ENCODE data around the gene RCOR3. TPM values are rescaled to one million over a fixed set of nuclear protein-coding genes. Genes with fewer than 3 reads are reported as not detected.
"Not testable (repeated sequence)": the region's sequence is repeated elsewhere in the genome, so short reads cannot be mapped to it uniquely, and the experiment has no call there.

RCOR3 gene
- total RNA-seq, 1 donor from 2014 or later = 44.8 TPM

DNA sequence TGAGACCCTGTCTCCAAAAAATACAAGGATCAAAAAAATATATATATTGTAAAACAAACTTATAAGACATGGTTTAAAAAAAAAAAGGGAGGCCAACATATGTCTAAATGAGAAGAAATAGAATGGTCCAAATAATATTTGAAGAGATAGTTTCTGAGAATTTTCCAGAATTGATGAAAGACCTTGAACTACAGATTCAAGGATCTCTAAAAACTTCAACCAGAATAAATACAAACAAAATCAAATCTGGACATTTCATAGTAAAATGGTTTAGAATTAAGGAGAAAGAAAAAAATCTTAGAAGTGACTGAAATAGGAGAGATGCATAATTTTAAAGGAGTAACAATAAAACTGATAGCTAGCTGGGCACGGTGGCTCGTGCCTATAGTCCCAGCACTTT lies 45.5 kb upstream of the RCOR3 start:
- Mint-ChIP-seq H3K27me3 (ENCODE audit: insufficient read depth, low read depth) (peaks cover 2% of the 10 kb centered on the region), H3K4me3 (no peak overlapping the region), H3K36me3 (no peaks in the 10 kb centered on the region), H3K9me3 (no peaks in the 10 kb centered on the region), H3K4me1 (no peaks in the 10 kb centered on the region), H3K27ac (no peak overlapping the region)
- H3K9ac ChIP-seq = no peak overlapping the region
- no peaks in the 10 kb centered on the region for H3K4me1 ChIP-seq
- H3K9me3 ChIP-seq (ENCODE audit: low read depth) = no peaks in the 10 kb centered on the region
- no peak overlapping the region for H2AFZ ChIP-seq (replicated peaks)
- no peaks in the 10 kb centered on the region for H3K79me2 ChIP-seq (ENCODE audit: low read depth)
- H3F3A ChIP-seq (ENCODE audit: low read depth) = no peaks in the 10 kb centered on the region
- no peaks in the 10 kb centered on the region for H4K20me1 ChIP-seq (ENCODE audit: low read depth)
- no peak overlapping the region for H3K27ac ChIP-seq
- H3K27me3 ChIP-seq = no peaks in the 10 kb centered on the region
- H3K4me3 ChIP-seq = no peak overlapping the region
- DNase-seq (ENCODE audit: low spot score) = no peak
- H3K36me3 ChIP-seq = no peaks in the 10 kb centered on the region
- H3K4me2 ChIP-seq = no peak overlapping the region
- no peak for TF ChIP-seq EZH2 (IDR thresholded peaks at IDR 0.05)
- TF ChIP-seq, protein P1, sequence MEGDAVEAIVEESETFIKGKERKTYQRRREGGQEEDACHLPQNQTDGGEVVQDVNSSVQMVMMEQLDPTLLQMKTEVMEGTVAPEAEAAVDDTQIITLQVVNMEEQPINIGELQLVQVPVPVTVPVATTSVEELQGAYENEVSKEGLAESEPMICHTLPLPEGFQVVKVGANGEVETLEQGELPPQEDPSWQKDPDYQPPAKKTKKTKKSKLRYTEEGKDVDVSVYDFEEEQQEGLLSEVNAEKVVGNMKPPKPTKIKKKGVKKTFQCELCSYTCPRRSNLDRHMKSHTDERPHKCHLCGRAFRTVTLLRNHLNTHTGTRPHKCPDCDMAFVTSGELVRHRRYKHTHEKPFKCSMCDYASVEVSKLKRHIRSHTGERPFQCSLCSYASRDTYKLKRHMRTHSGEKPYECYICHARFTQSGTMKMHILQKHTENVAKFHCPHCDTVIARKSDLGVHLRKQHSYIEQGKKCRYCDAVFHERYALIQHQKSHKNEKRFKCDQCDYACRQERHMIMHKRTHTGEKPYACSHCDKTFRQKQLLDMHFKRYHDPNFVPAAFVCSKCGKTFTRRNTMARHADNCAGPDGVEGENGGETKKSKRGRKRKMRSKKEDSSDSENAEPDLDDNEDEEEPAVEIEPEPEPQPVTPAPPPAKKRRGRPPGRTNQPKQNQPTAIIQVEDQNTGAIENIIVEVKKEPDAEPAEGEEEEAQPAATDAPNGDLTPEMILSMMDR (IDR thresholded peaks at IDR 0.05) = no peak
- TF ChIP-seq EZH2phosphoT487 (IDR thresholded peaks at IDR 0.05) = no peak

DNA sequence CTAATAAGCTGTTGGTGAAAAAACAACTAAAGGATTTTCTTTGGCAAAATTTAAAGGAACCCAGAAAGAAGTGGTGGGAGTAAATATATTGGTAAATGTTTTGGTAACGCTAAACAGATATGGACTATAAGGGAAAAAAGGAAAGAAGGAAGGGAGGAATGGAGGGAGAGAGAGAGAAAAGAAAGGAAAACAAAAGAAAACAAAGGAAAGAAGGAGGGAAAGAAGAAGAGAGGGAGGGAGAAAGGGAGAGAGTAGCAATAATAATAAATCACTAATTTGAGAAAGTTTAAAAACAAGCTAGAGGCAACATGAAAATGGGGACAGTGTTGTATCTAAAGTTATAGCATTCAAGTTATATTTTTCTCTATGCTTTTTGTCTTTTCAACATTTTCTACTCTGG lies 43.6 kb upstream of the RCOR3 start:
- Histone ChIP-seq H2AFZ (replicated peaks) (no peak overlapping the region), H4K20me1 (ENCODE audit: low read depth) (no peaks in the 10 kb centered on the region), H3K4me3 (no peak overlapping the region), H3K4me2 (no peak overlapping the region), H3K4me1 (no peaks in the 10 kb centered on the region), H3K27ac (no peak overlapping the region), H3K27me3 (no peaks in the 10 kb centered on the region), H3K36me3 (no peaks in the 10 kb centered on the region), H3F3A (ENCODE audit: low read depth) (no peaks in the 10 kb centered on the region), H3K79me2 (ENCODE audit: low read depth) (no peaks in the 10 kb centered on the region), H3K9me3 (ENCODE audit: low read depth) (no peaks in the 10 kb centered on the region), H3K9ac (no peak overlapping the region)
- no peaks in the 10 kb centered on the region for H3K9me3 Mint-ChIP-seq
- no peak overlapping the region for H3K4me3 Mint-ChIP-seq
- H3K27me3 Mint-ChIP-seq (ENCODE audit: insufficient read depth, low read depth) = peaks cover 2% of the 10 kb centered on the region
- TF ChIP-seq EZH2 (IDR thresholded peaks at IDR 0.05) = no peak
- no peak for TF ChIP-seq EZH2phosphoT487 (IDR thresholded peaks at IDR 0.05)
- TF ChIP-seq, protein P1 (IDR thresholded peaks at IDR 0.05) = no peak
- no peak for DNase-seq (ENCODE audit: low spot score)
- H3K36me3 Mint-ChIP-seq = no peaks in the 10 kb centered on the region
- no peaks in the 10 kb centered on the region for H3K4me1 Mint-ChIP-seq
- H3K27ac Mint-ChIP-seq = no peak overlapping the region

DNA sequence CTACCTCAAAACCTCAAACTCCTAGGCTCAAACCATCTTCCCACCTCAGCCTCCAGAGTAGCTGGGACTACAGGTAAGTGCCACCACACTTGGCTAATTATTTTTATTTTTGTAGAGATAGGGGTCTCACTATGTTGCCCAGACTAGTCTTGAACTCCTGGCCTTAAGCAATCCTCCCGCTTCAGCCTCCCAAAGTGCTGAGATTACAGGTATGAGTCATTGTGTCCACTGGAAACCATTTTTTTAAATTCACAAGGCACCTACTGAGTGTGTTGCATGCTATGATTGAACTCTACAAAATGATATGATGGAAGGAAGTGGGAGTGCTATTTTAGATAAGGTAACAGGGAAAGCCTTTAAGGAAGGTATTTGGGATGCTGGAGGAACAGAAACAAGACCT lies 41.8 kb upstream of the RCOR3 start:
- peaks cover 5% of the 10 kb centered on the region for H3K27me3 Mint-ChIP-seq (ENCODE audit: insufficient read depth, low read depth)
- TF ChIP-seq, protein P1 (IDR thresholded peaks at IDR 0.05) = no peak
- TF ChIP-seq EZH2 (IDR thresholded peaks at IDR 0.05) (no peak), EZH2phosphoT487 (IDR thresholded peaks at IDR 0.05) (no peak)

DNA sequence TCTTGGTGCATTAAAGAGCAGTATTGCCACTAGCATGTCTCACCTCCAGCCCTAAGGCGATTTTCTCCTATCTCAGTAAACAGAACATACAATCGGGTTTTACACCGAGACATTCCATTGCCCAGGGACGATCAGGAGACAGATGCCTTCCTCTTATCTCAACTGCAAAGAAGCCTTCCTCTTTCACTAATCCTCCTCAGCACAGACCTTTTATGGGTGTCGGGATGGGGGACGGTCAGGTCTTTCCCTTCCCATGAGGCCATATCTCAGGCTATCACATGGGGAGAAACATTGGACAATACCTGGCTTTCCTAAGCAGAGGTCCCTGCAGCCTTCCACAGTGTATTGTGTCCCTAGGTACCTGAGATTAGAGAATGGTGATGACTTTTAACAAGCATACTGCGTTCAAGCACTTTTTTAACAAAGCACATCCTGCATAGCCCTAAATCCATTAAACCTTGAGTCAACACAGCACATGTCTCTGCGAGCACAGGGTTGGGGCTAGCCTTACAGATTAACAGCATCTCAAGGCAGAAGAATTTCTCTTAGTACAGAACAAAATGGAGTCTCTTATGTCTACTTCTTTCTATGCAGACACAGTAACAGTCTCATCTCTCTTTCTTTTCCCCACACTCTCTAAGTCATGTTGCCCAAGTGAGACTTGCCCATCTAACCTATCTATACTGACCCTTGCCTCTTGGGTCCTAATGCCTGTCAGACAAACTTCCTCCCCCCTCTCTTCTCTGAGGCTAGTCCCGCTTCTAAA lies 36.5 kb upstream of the RCOR3 start:
- not testable (repeated sequence) for H3K4me1 ChIP-seq; H3K9me3 ChIP-seq (ENCODE audit: low read depth); H3K36me3 ChIP-seq; H3K36me3 Mint-ChIP-seq; H3K9ac ChIP-seq; H3K27me3 ChIP-seq; H3K27me3 Mint-ChIP-seq (ENCODE audit: insufficient read depth, low read depth); H3F3A ChIP-seq (ENCODE audit: low read depth); H4K20me1 ChIP-seq (ENCODE audit: low read depth); DNase-seq (ENCODE audit: low spot score); H3K9me3 Mint-ChIP-seq; H3K27ac ChIP-seq; H3K4me1 Mint-ChIP-seq; H3K4me2 ChIP-seq; H3K4me3 Mint-ChIP-seq; H3K79me2 ChIP-seq (ENCODE audit: low read depth); H3K4me3 ChIP-seq
- peak overlapping the region; percentile 39 for H3K27ac Mint-ChIP-seq
- peak overlapping the region; percentile 26 for H2AFZ ChIP-seq (replicated peaks)

More for the DNA sequence above, 41.8 kb upstream of the RCOR3 start:
- Histone ChIP-seq H3F3A (ENCODE audit: low read depth) (no peaks in the 10 kb centered on the region), H3K79me2 (ENCODE audit: low read depth) (no peaks in the 10 kb centered on the region), H3K27ac (no peak overlapping the region), H3K9ac (no peak overlapping the region), H3K9me3 (ENCODE audit: low read depth) (no peaks in the 10 kb centered on the region), H3K4me3 (no peak overlapping the region), H2AFZ (replicated peaks) (no peak overlapping the region), H3K36me3 (no peaks in the 10 kb centered on the region), H3K4me2 (no peak overlapping the region), H3K4me1 (no peaks in the 10 kb centered on the region), H3K27me3 (no peaks in the 10 kb centered on the region), H4K20me1 (ENCODE audit: low read depth) (no peaks in the 10 kb centered on the region)
- H3K4me3 Mint-ChIP-seq = no peak overlapping the region
- H3K9me3 Mint-ChIP-seq = no peaks in the 10 kb centered on the region
- no peak overlapping the region for H3K27ac Mint-ChIP-seq
- no peaks in the 10 kb centered on the region for H3K4me1 Mint-ChIP-seq
- DNase-seq (ENCODE audit: low spot score) = no peak
- no peaks in the 10 kb centered on the region for H3K36me3 Mint-ChIP-seq

DNA sequence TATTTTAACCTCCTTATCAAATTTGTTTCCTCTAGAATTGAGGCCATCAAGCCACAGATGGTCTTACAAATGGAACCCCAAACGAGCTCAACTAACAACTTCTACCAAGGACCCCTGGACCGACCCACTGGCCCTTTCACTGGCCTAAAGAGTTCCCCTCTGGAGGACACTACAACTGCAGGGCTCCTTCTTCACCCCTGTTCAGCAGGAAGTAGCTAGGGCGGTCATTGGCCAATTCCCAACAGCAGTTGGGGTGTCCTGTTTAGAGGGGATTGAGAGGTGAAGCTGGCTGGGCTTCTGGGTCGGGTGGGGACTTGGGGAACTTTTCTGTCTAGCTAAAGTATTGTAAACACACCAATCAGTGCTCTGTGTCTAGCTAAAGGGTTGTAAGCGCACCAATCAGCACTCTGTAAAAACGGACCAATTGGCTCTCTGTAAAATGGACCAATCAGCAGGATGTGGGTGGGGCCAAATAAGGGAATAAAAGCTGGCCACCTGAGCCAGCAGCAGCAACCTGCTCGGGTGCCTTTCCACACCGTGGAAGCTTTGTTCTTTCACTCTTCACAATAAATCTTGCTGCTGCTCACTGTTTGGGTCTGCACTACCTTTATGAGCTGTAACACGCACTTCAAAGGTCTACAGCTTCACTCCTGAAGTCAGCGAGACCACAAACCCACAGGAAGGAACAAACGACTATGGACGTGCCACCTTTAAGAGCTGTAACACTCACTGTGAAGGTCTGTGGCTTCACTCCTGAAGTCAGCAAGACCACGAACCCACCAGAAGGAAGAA lies 30.4 kb upstream of the RCOR3 start:
- not testable (repeated sequence) for H3K9me3 ChIP-seq (ENCODE audit: low read depth); H3K36me3 ChIP-seq; H3K27ac ChIP-seq; H3K4me3 ChIP-seq; H3K27ac Mint-ChIP-seq; H3K4me2 ChIP-seq; H3K4me1 ChIP-seq; H3K79me2 ChIP-seq (ENCODE audit: low read depth); H3K4me1 Mint-ChIP-seq; H2AFZ ChIP-seq (replicated peaks); H3K27me3 Mint-ChIP-seq (ENCODE audit: insufficient read depth, low read depth); H3K9me3 Mint-ChIP-seq; DNase-seq (ENCODE audit: low spot score); H3K4me3 Mint-ChIP-seq; H3F3A ChIP-seq (ENCODE audit: low read depth); H3K27me3 ChIP-seq; H3K9ac ChIP-seq; H4K20me1 ChIP-seq (ENCODE audit: low read depth); H3K36me3 Mint-ChIP-seq
